ENCODE results near the gene TUFM. TPM values are rescaled to one million over a fixed set of nuclear protein-coding genes. Genes with fewer than 3 reads are reported as not detected.
A peak's percentile ranks its signal among the peaks of the same experiment; 100 is the strongest.

TUFM gene
- total RNA-seq (2021): 207 and 208 TPM in 2 replicates
- long read RNA-seq, transcript TUFM-201 (10 exons, 2,071 nt): major isoform, 2,841 of 3,146 reads
- long read RNA-seq, partial matches to known transcripts: 27 of 3,146 reads
- long read RNA-seq, other reads (novel, unspliced or antisense): 276 of 3,146 reads

- no peak within 1 kb of the TSS for H2BK12ac ChIP-seq (ENCODE audit: insufficient read length, low read depth, low read length)
- WGBS (ENCODE audit: extremely low coverage, insufficient read length, low lambda C conversion rate): no CpG with 5 or more reads among the region's 73 CpGs
- H2BK15ac ChIP-seq (ENCODE audit: low read depth, low read length): no peak within 1 kb of the TSS
- H3K27ac Mint-ChIP-seq: peak within 1 kb of the TSS; percentile 90 to 97 (median 94)
- peaks cover 5% of the 10 kb centered on the region for H3K23me2 ChIP-seq (ENCODE audit: insufficient read length, low read depth, low read length, poor library complexity, severe bottlenecking)
- H3K9me3 ChIP-seq (ENCODE audit: control insufficient read depth, low read depth, low read length): no peaks in the 10 kb centered on the region
- no peak within 1 kb of the TSS for H2BK120ac ChIP-seq (ENCODE audit: low read depth, low read length, poor library complexity, severe bottlenecking)
- H3K4me1 ChIP-seq (ENCODE audit: insufficient read depth, low read length): no peaks in the 10 kb centered on the region
- H3K4me1 Mint-ChIP-seq: peaks cover 8 to 17% of the 10 kb centered on the region in 2 experiments
- H3K27me3 ChIP-seq (ENCODE audit: insufficient read depth, low read length): no peaks in the 10 kb centered on the region
- no peak within 1 kb of the TSS for H4K5ac ChIP-seq (ENCODE audit: insufficient read length, low read depth, low read length)
- no peaks in the 10 kb centered on the region for H3K9me3 Mint-ChIP-seq
- no peaks in the 10 kb centered on the region; the same call in 1 of the 2 replicates for H3K79me2 ChIP-seq (ENCODE audit: insufficient read depth, low read length)
- H3K4me2 ChIP-seq (ENCODE audit: insufficient read depth, insufficient read length, low read length): peak within 1 kb of the TSS; percentile 74
- no peak within 1 kb of the TSS for H2AFZ ChIP-seq (ENCODE audit: low read length)
- H4K91ac ChIP-seq (ENCODE audit: insufficient read length, low read depth, low read length): no peak within 1 kb of the TSS
- H2BK5ac ChIP-seq (ENCODE audit: insufficient read length, low read length): no peak within 1 kb of the TSS
- H3K4me3 Mint-ChIP-seq: peak within 1 kb of the TSS; percentile 96 to 99
- H3K27me3 Mint-ChIP-seq (ENCODE audit: low read depth): no peaks in the 10 kb centered on the region; the same call in 1 of the 2 replicates
- DNase-seq: peak; percentile 99
- peak within 1 kb of the TSS; percentile 73 for H3K9ac ChIP-seq (ENCODE audit: extremely low read depth, insufficient read length, low read length)
- no peak within 1 kb of the TSS for H2BK20ac ChIP-seq (ENCODE audit: low read depth, low read length, poor library complexity, severe bottlenecking)
- H3K4ac ChIP-seq (ENCODE audit: low read depth, low read length): no peak within 1 kb of the TSS
- H2AK5ac ChIP-seq (ENCODE audit: insufficient read length, low read length): no peak within 1 kb of the TSS
- no peaks in the 10 kb centered on the region for H3K79me1 ChIP-seq (ENCODE audit: insufficient read depth, low read depth, low read length, poor library complexity, severe bottlenecking)
- no peak within 1 kb of the TSS for H3K27ac ChIP-seq (ENCODE audit: insufficient read length, low read depth, low read length)
- H4K20me1 ChIP-seq (ENCODE audit: control insufficient read depth, insufficient read depth, insufficient read length): no peaks in the 10 kb centered on the region
- no peak within 1 kb of the TSS for H3K18ac ChIP-seq (ENCODE audit: insufficient read length, low read depth, low read length)
- TF ChIP-seq CTCF (conservative IDR thresholded peaks at IDR 0.05): peak; percentile 74
- peaks cover 33 to 47% (median 36%) of the 10 kb centered on the region in 3 experiments; a peak in 6 of 7 replicates for H3K36me3 Mint-ChIP-seq (ENCODE audit: insufficient read depth in 1 of 3, low read depth in 3 of 3)
- no peak within 1 kb of the TSS for H3K56ac ChIP-seq (ENCODE audit: insufficient read length, low read depth, low read length)
- H3T11ph ChIP-seq (ENCODE audit: low read length): no peak within 1 kb of the TSS
- peak within 1 kb of the TSS; percentile 83 for H3K14ac ChIP-seq (ENCODE audit: insufficient read depth, low read length)
- no peak within 1 kb of the TSS for H3K23ac ChIP-seq (ENCODE audit: insufficient read length, low read depth, low read length)
- no peak within 1 kb of the TSS for H4K8ac ChIP-seq (replicated peaks; ENCODE audit: insufficient read length, low read depth, low read length)
Measured at GRCh38 chr16:28846080-28846932, at the start of gene TUFM. TSS of gene TUFM (minus strand) at chr16:28846348. CDS start at chr16:28846269, 79 bp downstream.
